IPS-11a (cell line): Measurements from ENCODE around the gene OR8H3.
"Not testable (repeated sequence)": the region's sequence is repeated elsewhere in the genome, so short reads cannot be mapped to it uniquely, and the experiment has no call there.

Source experiments
- H3K4me3 ChIP-seq: one replicate; pipeline ENCODE4 v1.5.1; 2013; ENCODE audit warnings: low read depth, low read length, control low read depth

OR8H3 gene

GRCh38 chr11:56122073-56122472 lies at the start of gene OR8H3:
TSS of gene OR8H3 (plus strand) at chr11:56122373. CDS start at chr11:56122373, 0 bp downstream.
- no peak within 1 kb of the TSS for H3K4me3 ChIP-seq

GRCh38 chr11:56089697-56090096 lies 32.5 kb upstream of the OR8H3 start:
- H3K4me3 ChIP-seq, result no peak overlapping the region

- H3K4me3 ChIP-seq, result no peak within 1 kb of the TSS
These were observed 29.2 kb upstream of the OR8H3 start, which contains the start of gene OR8I2 for GRCh38 chr11:56093008-56093407. TSS of gene OR8I2 (plus strand) at chr11:56093308. CDS start at chr11:56093308, 0 bp downstream.

- H3K4me3 ChIP-seq, result no peak within 1 kb of the TSS
These were observed 18.9 kb upstream of the OR8H3 start, which contains the start of gene OR8H2 for GRCh38 chr11:56103210-56103737. TSS of gene OR8H2 (plus strand) at chr11:56103687. CDS start at chr11:56105043, 1,356 bp downstream.

GRCh38 chr11:56140151-56140661 lies 18.0 kb downstream of the OR8H3 start, which contains the start of gene OR8J3:
TSS of gene OR8J3 (minus strand) at chr11:56140201. CDS start at chr11:56137718, 2,483 bp downstream.
- no peak within 1 kb of the TSS for H3K4me3 ChIP-seq

- H3K4me3 ChIP-seq, result not testable (repeated sequence)
These were observed 21.5 kb downstream of the OR8H3 start for GRCh38 chr11:56143681-56144080.

- H3K4me3 ChIP-seq, result no peak overlapping the region
These were observed 29.2 kb downstream of the OR8H3 start for GRCh38 chr11:56151376-56151775.

GRCh38 chr11:56152333-56152732 lies 30.2 kb downstream of the OR8H3 start:
- no peak overlapping the region for H3K4me3 ChIP-seq

- no peak within 1 kb of the TSS for H3K4me3 ChIP-seq
These were observed 38.0 kb downstream of the OR8H3 start, which contains the start of gene OR8K5 for GRCh38 chr11:56160217-56160616. TSS of gene OR8K5 (minus strand) at chr11:56160317. CDS start at chr11:56160317, 0 bp downstream.

GRCh38 chr11:56163804-56164203 lies 41.6 kb downstream of the OR8H3 start:
- H3K4me3 ChIP-seq, result no peak overlapping the region

GRCh38 chr11:56172256-56172830 lies 50.2 kb downstream of the OR8H3 start:
- no peak overlapping the region for H3K4me3 ChIP-seq
